Measurements from ENCODE around the gene ATG7.

ATG7 gene

GRCh38 chr3:11317300-11317699 is 45.1 kb downstream of the ATG7 start:
- TF ChIP-seq, protein P1, sequence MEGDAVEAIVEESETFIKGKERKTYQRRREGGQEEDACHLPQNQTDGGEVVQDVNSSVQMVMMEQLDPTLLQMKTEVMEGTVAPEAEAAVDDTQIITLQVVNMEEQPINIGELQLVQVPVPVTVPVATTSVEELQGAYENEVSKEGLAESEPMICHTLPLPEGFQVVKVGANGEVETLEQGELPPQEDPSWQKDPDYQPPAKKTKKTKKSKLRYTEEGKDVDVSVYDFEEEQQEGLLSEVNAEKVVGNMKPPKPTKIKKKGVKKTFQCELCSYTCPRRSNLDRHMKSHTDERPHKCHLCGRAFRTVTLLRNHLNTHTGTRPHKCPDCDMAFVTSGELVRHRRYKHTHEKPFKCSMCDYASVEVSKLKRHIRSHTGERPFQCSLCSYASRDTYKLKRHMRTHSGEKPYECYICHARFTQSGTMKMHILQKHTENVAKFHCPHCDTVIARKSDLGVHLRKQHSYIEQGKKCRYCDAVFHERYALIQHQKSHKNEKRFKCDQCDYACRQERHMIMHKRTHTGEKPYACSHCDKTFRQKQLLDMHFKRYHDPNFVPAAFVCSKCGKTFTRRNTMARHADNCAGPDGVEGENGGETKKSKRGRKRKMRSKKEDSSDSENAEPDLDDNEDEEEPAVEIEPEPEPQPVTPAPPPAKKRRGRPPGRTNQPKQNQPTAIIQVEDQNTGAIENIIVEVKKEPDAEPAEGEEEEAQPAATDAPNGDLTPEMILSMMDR (IDR thresholded peaks at IDR 0.05; ENCODE audit: insufficient read depth, low read depth, low read length, missing control alignments) = no peak
- DNase-seq (ENCODE audit: low read depth) = no peak
- no peak overlapping the region for H3K4me3 ChIP-seq (ENCODE audit: low read depth, low read length)

DNA sequence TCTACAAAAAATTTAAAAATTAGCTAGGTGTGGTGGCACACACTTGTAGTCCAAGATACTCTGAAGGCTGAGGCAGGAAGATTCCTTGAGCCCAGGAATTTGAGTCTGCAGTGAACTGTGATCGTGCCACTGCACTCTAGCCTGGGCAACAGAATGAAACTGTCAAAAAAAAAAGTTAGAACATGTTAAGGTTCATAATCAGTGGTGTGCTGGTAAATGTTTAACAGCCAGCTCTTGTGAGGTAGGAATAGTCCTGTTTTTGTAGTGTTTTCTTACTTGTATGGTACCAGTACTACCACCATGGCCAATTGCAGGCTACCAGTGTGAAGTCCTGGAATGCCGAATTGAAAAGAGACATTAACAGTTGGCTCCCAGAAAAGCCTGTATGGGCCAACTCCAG is 50.7 kb downstream of the ATG7 start:
- TF ChIP-seq, protein P1 (IDR thresholded peaks at IDR 0.05; ENCODE audit: insufficient read depth, low read depth, low read length, missing control alignments) = no peak
- H3K4me3 ChIP-seq (ENCODE audit: low read depth, low read length) = no peak overlapping the region
- no peak for DNase-seq (ENCODE audit: low read depth)

GRCh38 chr3:11323813-11324212 is 51.6 kb downstream of the ATG7 start:
- DNase-seq (ENCODE audit: low read depth) = no peak
- TF ChIP-seq, protein P1 (IDR thresholded peaks at IDR 0.05; ENCODE audit: insufficient read depth, low read depth, low read length, missing control alignments) = no peak
- H3K4me3 ChIP-seq (ENCODE audit: low read depth, low read length) = no peak overlapping the region

GRCh38 chr3:11327619-11328018 is 55.4 kb downstream of the ATG7 start:
- no peak overlapping the region for H3K4me3 ChIP-seq (ENCODE audit: low read depth, low read length)
- DNase-seq (ENCODE audit: low read depth) = no peak
- TF ChIP-seq, protein P1 (IDR thresholded peaks at IDR 0.05; ENCODE audit: insufficient read depth, low read depth, low read length, missing control alignments) = no peak

- H3K4me3 ChIP-seq (ENCODE audit: low read depth, low read length) = no peak overlapping the region
- no peak for DNase-seq (ENCODE audit: low read depth)
- TF ChIP-seq, protein P1 (IDR thresholded peaks at IDR 0.05; ENCODE audit: insufficient read depth, low read depth, low read length, missing control alignments) = no peak
Observed at GRCh38 chr3:11328196-11328945, 56.2 kb downstream of the ATG7 start.

DNA sequence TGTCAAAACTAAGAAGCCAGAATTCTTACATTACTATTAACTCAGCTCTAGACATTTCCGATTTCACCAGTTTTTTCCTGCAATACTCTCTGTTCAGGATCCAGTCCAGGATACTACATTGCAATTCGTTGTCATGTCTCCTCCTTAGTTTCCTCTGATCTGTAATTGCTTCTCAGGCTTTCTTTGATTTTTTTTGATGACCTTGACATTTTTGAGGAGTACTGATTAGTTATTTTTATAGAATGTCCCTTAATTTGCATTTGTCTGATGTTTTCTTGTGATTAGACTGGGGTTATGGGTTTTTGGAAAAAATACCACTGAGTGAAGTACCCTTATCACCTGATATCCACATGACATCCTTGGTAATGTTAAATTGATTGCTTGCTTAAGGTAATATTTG is 57.6 kb downstream of the ATG7 start:
- no peak overlapping the region for H3K4me3 ChIP-seq (ENCODE audit: low read depth, low read length)
- TF ChIP-seq, protein P1 (IDR thresholded peaks at IDR 0.05; ENCODE audit: insufficient read depth, low read depth, low read length, missing control alignments) = no peak
- no peak for DNase-seq (ENCODE audit: low read depth)

- TF ChIP-seq, protein P1 (IDR thresholded peaks at IDR 0.05; ENCODE audit: insufficient read depth, low read depth, low read length, missing control alignments) = no peak
- DNase-seq (ENCODE audit: low read depth) = no peak
- no peak overlapping the region for H3K4me3 ChIP-seq (ENCODE audit: low read depth, low read length)
Observed at GRCh38 chr3:11331101-11331500, 58.9 kb downstream of the ATG7 start.
